HL-60 (cell line): ENCODE results near the gene NSUN6.

Source experiments
- GABPA ChIP-seq: IDR thresholded peaks from 2 replicates; pipeline ENCODE4 v1.6.1; 2012; ENCODE audit warnings: low read depth
- POLR2AphosphoS5 ChIP-seq: IDR thresholded peaks from 2 replicates; pipeline ENCODE4 v1.6.1; 2012; ENCODE audit warnings: low read depth
- SPI1 ChIP-seq: IDR thresholded peaks from 2 replicates; pipeline ENCODE4 v1.6.1; 2012; ENCODE audit warnings: low read depth, mild to moderate bottlenecking, borderline replicate concordance
- TF ChIP-seq, protein P1 (sequence below): IDR thresholded peaks from one replicate; pipeline ENCODE4 v1.5.1; 2011; ENCODE audit warnings: low read length, control low read depth, inconsistent platforms; ENCODE audit not compliant: insufficient read depth
- TF ChIP-seq, protein P2 (sequence below): IDR thresholded peaks from 2 replicates; pipeline ENCODE4 v1.6.1; 2012; ENCODE audit warnings: low read depth; ENCODE audit not compliant: insufficient replicate concordance

DNA sequence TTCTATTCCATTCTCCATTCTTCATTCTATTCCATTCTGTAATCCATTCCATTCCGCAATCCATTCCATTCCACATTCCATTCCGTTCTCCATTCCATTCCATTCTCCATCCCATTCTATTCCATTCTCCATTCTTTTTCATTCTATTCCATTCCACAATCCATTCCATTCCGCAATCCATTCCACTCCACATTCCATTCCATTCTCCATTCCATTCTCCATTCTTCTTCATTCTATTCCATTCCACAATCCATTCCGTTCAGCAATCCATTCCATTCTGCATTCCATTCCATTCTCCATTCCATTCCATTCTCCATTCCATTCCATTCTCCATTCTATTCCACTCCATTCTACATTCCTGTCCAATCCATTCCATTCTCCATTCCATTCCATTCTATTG is 85.2 kb downstream of the NSUN6 start:
- TF ChIP-seq, protein P1, sequence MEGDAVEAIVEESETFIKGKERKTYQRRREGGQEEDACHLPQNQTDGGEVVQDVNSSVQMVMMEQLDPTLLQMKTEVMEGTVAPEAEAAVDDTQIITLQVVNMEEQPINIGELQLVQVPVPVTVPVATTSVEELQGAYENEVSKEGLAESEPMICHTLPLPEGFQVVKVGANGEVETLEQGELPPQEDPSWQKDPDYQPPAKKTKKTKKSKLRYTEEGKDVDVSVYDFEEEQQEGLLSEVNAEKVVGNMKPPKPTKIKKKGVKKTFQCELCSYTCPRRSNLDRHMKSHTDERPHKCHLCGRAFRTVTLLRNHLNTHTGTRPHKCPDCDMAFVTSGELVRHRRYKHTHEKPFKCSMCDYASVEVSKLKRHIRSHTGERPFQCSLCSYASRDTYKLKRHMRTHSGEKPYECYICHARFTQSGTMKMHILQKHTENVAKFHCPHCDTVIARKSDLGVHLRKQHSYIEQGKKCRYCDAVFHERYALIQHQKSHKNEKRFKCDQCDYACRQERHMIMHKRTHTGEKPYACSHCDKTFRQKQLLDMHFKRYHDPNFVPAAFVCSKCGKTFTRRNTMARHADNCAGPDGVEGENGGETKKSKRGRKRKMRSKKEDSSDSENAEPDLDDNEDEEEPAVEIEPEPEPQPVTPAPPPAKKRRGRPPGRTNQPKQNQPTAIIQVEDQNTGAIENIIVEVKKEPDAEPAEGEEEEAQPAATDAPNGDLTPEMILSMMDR, result no peak
- TF ChIP-seq POLR2AphosphoS5 (no peak), SPI1 (no peak), GABPA (no peak)
- TF ChIP-seq, protein P2, sequence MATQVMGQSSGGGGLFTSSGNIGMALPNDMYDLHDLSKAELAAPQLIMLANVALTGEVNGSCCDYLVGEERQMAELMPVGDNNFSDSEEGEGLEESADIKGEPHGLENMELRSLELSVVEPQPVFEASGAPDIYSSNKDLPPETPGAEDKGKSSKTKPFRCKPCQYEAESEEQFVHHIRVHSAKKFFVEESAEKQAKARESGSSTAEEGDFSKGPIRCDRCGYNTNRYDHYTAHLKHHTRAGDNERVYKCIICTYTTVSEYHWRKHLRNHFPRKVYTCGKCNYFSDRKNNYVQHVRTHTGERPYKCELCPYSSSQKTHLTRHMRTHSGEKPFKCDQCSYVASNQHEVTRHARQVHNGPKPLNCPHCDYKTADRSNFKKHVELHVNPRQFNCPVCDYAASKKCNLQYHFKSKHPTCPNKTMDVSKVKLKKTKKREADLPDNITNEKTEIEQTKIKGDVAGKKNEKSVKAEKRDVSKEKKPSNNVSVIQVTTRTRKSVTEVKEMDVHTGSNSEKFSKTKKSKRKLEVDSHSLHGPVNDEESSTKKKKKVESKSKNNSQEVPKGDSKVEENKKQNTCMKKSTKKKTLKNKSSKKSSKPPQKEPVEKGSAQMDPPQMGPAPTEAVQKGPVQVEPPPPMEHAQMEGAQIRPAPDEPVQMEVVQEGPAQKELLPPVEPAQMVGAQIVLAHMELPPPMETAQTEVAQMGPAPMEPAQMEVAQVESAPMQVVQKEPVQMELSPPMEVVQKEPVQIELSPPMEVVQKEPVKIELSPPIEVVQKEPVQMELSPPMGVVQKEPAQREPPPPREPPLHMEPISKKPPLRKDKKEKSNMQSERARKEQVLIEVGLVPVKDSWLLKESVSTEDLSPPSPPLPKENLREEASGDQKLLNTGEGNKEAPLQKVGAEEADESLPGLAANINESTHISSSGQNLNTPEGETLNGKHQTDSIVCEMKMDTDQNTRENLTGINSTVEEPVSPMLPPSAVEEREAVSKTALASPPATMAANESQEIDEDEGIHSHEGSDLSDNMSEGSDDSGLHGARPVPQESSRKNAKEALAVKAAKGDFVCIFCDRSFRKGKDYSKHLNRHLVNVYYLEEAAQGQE, result no peak
